Stimulated activated CD4-positive, alpha-beta T cell treated with anti-CD3 and anti-CD28 coated beads, TNF-alpha, amount 100 ng/mL, for 4 hours (primary cell): ENCODE data around the gene IVD.
A peak's percentile ranks its signal among the peaks of the same experiment; 100 is the strongest.
"Not testable (repeated sequence)": the region's sequence is repeated elsewhere in the genome, so short reads cannot be mapped to it uniquely, and the experiment has no call there.

Experiments used
- DNase-seq, 3 experiments: peaks; one replicate each; pipeline ENCODE4 v3.0.0-alpha.2; 2020; ENCODE audit warnings: low read depth in 3 of 3

IVD gene

GRCh38 chr15:40438712-40439111 lies 33.1 kb downstream of the IVD start:
- DNase-seq, result no peak

GRCh38 chr15:40439461-40439959 lies 33.9 kb downstream of the IVD start:
- no peak for DNase-seq

- DNase-seq, result peak in 1 of 3 experiments; percentile 23
Measured at GRCh38 chr15:40439960-40440742, 34.6 kb downstream of the IVD start.

GRCh38 chr15:40440743-40441564 lies 35.4 kb downstream of the IVD start, which contains the start of gene BAHD1:
TSS of gene BAHD1 (plus strand) at chr15:40440953. CDS start at chr15:40458465, 17,512 bp downstream.
- peak; percentile 91 to 93 (median 92) for DNase-seq

GRCh38 chr15:40441565-40442531 lies 36.3 kb downstream of the IVD start:
- DNase-seq, result no peak

GRCh38 chr15:40443255-40443654 lies 37.7 kb downstream of the IVD start:
- DNase-seq, result no peak

GRCh38 chr15:40443846-40444245 lies 38.3 kb downstream of the IVD start:
- no peak for DNase-seq

GRCh38 chr15:40444736-40445135 lies 39.1 kb downstream of the IVD start:
- no peak for DNase-seq

GRCh38 chr15:40445421-40445922 lies 39.9 kb downstream of the IVD start:
- no peak for DNase-seq

- no peak for DNase-seq
Measured at GRCh38 chr15:40446144-40446543, 40.5 kb downstream of the IVD start.

- DNase-seq, result no peak
Measured at GRCh38 chr15:40448354-40448753, 42.8 kb downstream of the IVD start.

GRCh38 chr15:40449275-40449674 lies 43.7 kb downstream of the IVD start:
- no peak for DNase-seq

GRCh38 chr15:40450047-40450446 lies 44.5 kb downstream of the IVD start:
- no peak for DNase-seq

GRCh38 chr15:40451527-40452158 lies 46.0 kb downstream of the IVD start:
- DNase-seq, result no peak

GRCh38 chr15:40452296-40453090 lies 46.9 kb downstream of the IVD start:
- DNase-seq, result no peak

- DNase-seq, result not testable (repeated sequence)
Measured at GRCh38 chr15:40453941-40454340, 48.3 kb downstream of the IVD start.

- no peak for DNase-seq
Measured at GRCh38 chr15:40454904-40455391, 49.4 kb downstream of the IVD start.

- DNase-seq, result no peak
Measured at GRCh38 chr15:40456299-40456712, 50.7 kb downstream of the IVD start.

- DNase-seq, result no peak
Measured at GRCh38 chr15:40456738-40457137, 51.1 kb downstream of the IVD start.
